Psoas muscle (tissue), 8 donors: ENCODE measurements around the gene CXorf65. TPM values are rescaled to one million over a fixed set of nuclear protein-coding genes. Genes with fewer than 3 reads are reported as not detected.

ENCODE experiments used
- ATAC-seq, 4 donors: fragments of 200-7000 bp; cut with Tn5 transposase; one replicate each; pipeline ENCODE4 v1.9.1; 2020; ENCODE audit warnings: moderate library complexity in 3 of 4, mild to moderate bottlenecking in 2 of 4
- DNase-seq, 2 donors: peaks; one replicate each; pipeline ENCODE4 v3.0.0-alpha.2; 2020
- H3K27ac ChIP-seq: fragments of 200-600 bp; one replicate; pipeline ENCODE4 v1.8.0; 2022
- H3K27me3 ChIP-seq, 3 donors: fragments of 200-600 bp in 1 of 3; one replicate each; pipeline versions ENCODE4 v1.6.1 to v1.8.0; 2013 to 2022; ENCODE audit warnings: low read length in 2 of 3, mild to moderate bottlenecking in 2 of 3, moderate library complexity in 1 of 3; ENCODE audit not compliant: insufficient read depth in 3 of 3
- H3K36me3 ChIP-seq, 2 donors: fragments of 200-600 bp in 1 of 2; one replicate each; pipeline versions ENCODE4 v1.6.1 to v1.8.0; 2013 to 2022; ENCODE audit warnings: low read depth in 1 of 2, mild to moderate bottlenecking in 1 of 2, moderate library complexity in 1 of 2; ENCODE audit not compliant: insufficient read depth in 1 of 2
- H3K4me1 ChIP-seq: fragments of 200-600 bp; one replicate; pipeline ENCODE4 v1.8.0; 2022
- H3K4me3 ChIP-seq: fragments of 200-600 bp; one replicate; pipeline ENCODE4 v1.8.0; 2022; ENCODE audit warnings: mild to moderate bottlenecking
- H3K9me3 ChIP-seq: fragments of 200-600 bp; one replicate; pipeline ENCODE4 v1.8.0; 2022
- WGBS, 3 donors: extraction: QIAGEN DNeasy Blood & Tissue Kit; methylation state at CpG; one replicate each; pipeline versions ENCODE4 v1.1.6 to v1.1.7; 2013; 5-methylcytosine and 5-hydroxymethylcytosine counted together
- intact Hi-C, 2 donors: fragments of 100-400 bp; cut with DNase I; formaldehyde crosslinking; loops; one replicate each; pipeline versions ENCODE4 v1.11.0 to v1.14.2; 2022
- polyA plus RNA-seq, 3 donors: library from polyadenylated mRNA; stranded (reverse); fragments of 200-250 nt; gene quantifications; one replicate each; pipeline ENCODE4 v1.2.3, GENCODE V29; 2013
- total RNA-seq, 4 donors: library from RNA; stranded (reverse); fragmentation: NEBNext Ultra II Directional in 2 of 4; extraction: Animal tissue kit (Norgen Biotek cat#: 25700) in 2 of 4; gene quantifications; one replicate each; pipeline versions ENCODE4 v1.2.1 to v1.2.4, GENCODE V29; 2021 to 2023
- TF ChIP-seq, protein P1 (sequence below): fragments of 200-600 bp; IDR thresholded peaks from one replicate; pipeline ENCODE4 v1.8.0; 2022; ENCODE audit warnings: antibody characterized with exemption
- donor health status: healthy with polysubstance abuse.
- donor health status: DM: no; HTN: no; CAD: no; lungs with moderate emphysema.
- donor health status: Bipolar disorder and iron deficiency.
- donor health status: healthy.
- donor health status: DM: yes; HTN: yes; CAD: no.
- donor health status: DM: no; HTN: no; CAD: no.
- donor health status: DM: no; HTN: no; CAD: no.
- donor health status: DM: yes; HTN: yes; CAD: no.

The CXorf65 gene
- total and polyA plus RNA-seq, 7 donors = not detected

DNA sequence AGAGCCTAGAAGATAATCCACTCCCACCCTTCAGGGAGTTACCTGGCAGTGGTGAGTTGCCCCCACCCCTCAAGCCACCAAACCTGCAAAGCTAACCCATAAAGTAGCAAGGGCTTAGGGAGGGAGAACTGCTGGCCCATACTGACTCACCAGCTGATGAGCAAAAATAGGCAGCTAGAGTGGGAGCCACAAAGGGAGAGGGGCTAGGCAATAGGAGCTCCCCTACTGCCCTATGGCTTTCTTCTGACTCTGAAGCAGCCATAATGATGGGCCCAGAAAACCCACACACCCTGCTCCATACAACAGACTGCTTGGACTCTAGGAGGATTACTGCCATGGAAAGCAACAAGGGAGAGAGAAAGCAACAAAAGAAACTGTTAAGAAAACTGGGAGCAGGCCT is 46.4 kb downstream of the CXorf65 start:
- intact Hi-C loops = no loop called here
- H3K36me3 ChIP-seq = peaks cover 0 to 41% of the 10 kb centered on the region in 2 donors

DNA sequence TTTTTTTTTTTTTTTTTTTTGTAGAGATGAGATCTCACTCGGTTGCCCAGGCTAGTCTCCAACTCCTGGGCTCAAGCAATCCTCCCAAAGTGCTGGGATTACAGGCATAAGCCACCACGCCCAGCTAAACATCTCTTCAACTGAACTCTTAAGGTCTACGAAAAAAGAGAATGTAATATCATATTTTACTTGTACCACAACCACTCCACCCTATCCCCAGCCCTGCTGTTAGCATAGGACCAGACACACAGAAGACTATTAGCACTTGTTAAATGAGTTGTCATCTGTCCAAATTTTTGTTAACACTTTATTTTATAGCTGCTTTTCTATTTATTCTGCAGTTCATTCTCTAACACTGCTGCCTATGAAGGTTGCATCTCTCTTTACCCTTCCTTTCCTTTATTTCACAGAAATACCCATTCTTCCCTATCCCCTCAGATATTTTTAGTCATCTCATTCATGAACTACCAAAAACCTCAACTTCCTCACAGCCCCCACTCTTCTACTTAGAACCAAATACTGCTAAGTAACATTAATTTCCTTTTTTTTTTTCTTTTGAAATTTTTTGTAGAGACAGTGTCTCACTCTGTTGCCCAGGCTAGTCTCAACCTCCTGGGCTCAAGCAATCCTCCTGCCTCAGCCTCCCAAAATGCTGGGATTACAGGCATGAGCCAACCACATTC is 48.6 kb downstream of the CXorf65 start:
- DNase-seq (no peak), ATAC-seq (no peak)
- no peak overlapping the region for H3K27ac ChIP-seq
- 64 to 98% (median 79%) methylated on average over 3 of the region's 3 CpGs for WGBS, 3 donors
- H3K9me3 ChIP-seq = no peaks in the 10 kb centered on the region
- peaks cover 0 to 3% (median 0%) of the 10 kb centered on the region in 3 donors for H3K27me3 ChIP-seq
- no peaks in the 10 kb centered on the region for H3K4me1 ChIP-seq
- peaks cover 0 to 41% of the 10 kb centered on the region in 2 donors for H3K36me3 ChIP-seq
- no peak overlapping the region for H3K4me3 ChIP-seq
- intact Hi-C loops = no loop called here
- TF ChIP-seq, protein P1, sequence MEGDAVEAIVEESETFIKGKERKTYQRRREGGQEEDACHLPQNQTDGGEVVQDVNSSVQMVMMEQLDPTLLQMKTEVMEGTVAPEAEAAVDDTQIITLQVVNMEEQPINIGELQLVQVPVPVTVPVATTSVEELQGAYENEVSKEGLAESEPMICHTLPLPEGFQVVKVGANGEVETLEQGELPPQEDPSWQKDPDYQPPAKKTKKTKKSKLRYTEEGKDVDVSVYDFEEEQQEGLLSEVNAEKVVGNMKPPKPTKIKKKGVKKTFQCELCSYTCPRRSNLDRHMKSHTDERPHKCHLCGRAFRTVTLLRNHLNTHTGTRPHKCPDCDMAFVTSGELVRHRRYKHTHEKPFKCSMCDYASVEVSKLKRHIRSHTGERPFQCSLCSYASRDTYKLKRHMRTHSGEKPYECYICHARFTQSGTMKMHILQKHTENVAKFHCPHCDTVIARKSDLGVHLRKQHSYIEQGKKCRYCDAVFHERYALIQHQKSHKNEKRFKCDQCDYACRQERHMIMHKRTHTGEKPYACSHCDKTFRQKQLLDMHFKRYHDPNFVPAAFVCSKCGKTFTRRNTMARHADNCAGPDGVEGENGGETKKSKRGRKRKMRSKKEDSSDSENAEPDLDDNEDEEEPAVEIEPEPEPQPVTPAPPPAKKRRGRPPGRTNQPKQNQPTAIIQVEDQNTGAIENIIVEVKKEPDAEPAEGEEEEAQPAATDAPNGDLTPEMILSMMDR = no peak

More for the DNA sequence above, 46.4 kb downstream of the CXorf65 start:
- H3K27me3 ChIP-seq = peaks cover 0 to 5% (median 0%) of the 10 kb centered on the region in 3 donors
- DNase-seq = no peak
- no peaks in the 10 kb centered on the region for H3K4me1 ChIP-seq
- ATAC-seq = no peak
- no peaks in the 10 kb centered on the region for H3K9me3 ChIP-seq
- H3K4me3 ChIP-seq = no peak overlapping the region
- TF ChIP-seq, protein P1 = no peak
- H3K27ac ChIP-seq = no peak overlapping the region

DNA sequence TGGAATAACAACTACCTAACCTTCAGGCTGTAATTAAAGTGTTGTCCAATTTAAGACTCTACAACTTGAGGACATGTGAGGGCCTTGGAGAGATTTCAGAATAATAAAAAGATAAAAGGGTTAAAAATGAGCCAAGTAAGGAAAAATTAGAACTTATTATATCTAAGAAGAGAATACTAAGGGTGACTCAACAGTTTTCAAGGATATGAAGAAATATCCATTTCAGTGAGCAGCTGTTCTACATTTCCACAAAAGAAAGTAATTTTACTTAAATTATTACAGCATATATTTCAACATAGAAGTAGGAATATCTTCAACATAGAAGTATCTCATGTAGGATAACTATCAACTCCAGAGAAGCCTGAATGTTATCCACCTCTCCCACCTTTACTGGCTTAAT is 49.7 kb downstream of the CXorf65 start:
- H3K27ac ChIP-seq = no peak overlapping the region
- no peaks in the 10 kb centered on the region for H3K4me1 ChIP-seq
- TF ChIP-seq, protein P1 = no peak
- intact Hi-C loops = no loop called here
- H3K9me3 ChIP-seq = no peaks in the 10 kb centered on the region
- H3K36me3 ChIP-seq = peaks cover 0 to 33% of the 10 kb centered on the region in 2 donors
- no peaks in the 10 kb centered on the region for H3K27me3 ChIP-seq
- DNase-seq (no peak), ATAC-seq (no peak)
- H3K4me3 ChIP-seq = no peak overlapping the region

Other genes with a start within 250 kb of the CXorf65 start
- gene TEX11, start 198.0 kb downstream of the CXorf65 start, total RNA-seq = not detected
- not detected for gene TEX11, start 198.0 kb downstream of the CXorf65 start, polyA plus RNA-seq
- not detected for gene SLC7A3, start 175.6 kb downstream of the CXorf65 start, total RNA-seq
- not detected for gene SLC7A3, start 175.6 kb downstream of the CXorf65 start, polyA plus RNA-seq
- gene SNX12, start 38.4 kb downstream of the CXorf65 start, total RNA-seq = 10 to 100 TPM; 28.0 to 55.6 (median 39.1) TPM
- 10 to 100 TPM; 28.0 to 46.9 (median 28.3) TPM for gene SNX12, start 38.4 kb downstream of the CXorf65 start, polyA plus RNA-seq
- gene FOXO4, start 10.9 kb downstream of the CXorf65 start, total RNA-seq = 10 to 100 TPM; 55.1 to 80.7 (median 63.5) TPM
- 10 to 100 TPM; 14.6 to 56.5 (median 31.7) TPM for gene FOXO4, start 10.9 kb downstream of the CXorf65 start, polyA plus RNA-seq
- 1 to 10 TPM in 3 of 4 donors, under 1 TPM in 1; 0.93 to 1.5 (median 1.2) TPM for gene IL2RG, start 4.8 kb upstream of the CXorf65 start, total RNA-seq
- gene IL2RG, start 4.8 kb upstream of the CXorf65 start, polyA plus RNA-seq = 1 to 10 TPM; 1.2 to 2.8 (median 1.6) TPM
- 10 to 100 TPM; 20.7 to 24.8 (median 23.7) TPM for gene MED12, start 11.9 kb upstream of the CXorf65 start, total RNA-seq
- 10 to 100 TPM in 1 of 3 donors, 1 to 10 TPM in 2; 7.1 to 12.8 (median 7.5) TPM for gene MED12, start 11.9 kb upstream of the CXorf65 start, polyA plus RNA-seq
- under 1 TPM; 0.07 to 0.32 (median 0.15) TPM for gene NLGN3, start 38.1 kb upstream of the CXorf65 start, total RNA-seq
- gene NLGN3, start 38.1 kb upstream of the CXorf65 start, polyA plus RNA-seq = under 1 TPM; 0.04 to 0.10 (median 0.08) TPM
- gene GJB1, start 116.5 kb upstream of the CXorf65 start, total RNA-seq = not detected
- under 1 TPM in 2 of 3 donors, not detected in 1; 0.05 TPM for gene GJB1, start 116.5 kb upstream of the CXorf65 start, polyA plus RNA-seq
- gene ZMYM3, start 147.4 kb upstream of the CXorf65 start, total RNA-seq = 10 to 100 TPM in 1 of 4 donors, 1 to 10 TPM in 3; 6.3 to 10.6 (median 7.2) TPM
- gene ZMYM3, start 147.4 kb upstream of the CXorf65 start, polyA plus RNA-seq = 1 to 10 TPM; 2.5 to 4.0 (median 3.0) TPM
- 100 to 1,000 TPM; 106 to 119 (median 110) TPM for gene NONO, start 176.9 kb upstream of the CXorf65 start, total RNA-seq
- 10 to 100 TPM; 57.9 to 97.7 (median 91.6) TPM for gene NONO, start 176.9 kb upstream of the CXorf65 start, polyA plus RNA-seq
- 10 to 100 TPM in 3 of 4 donors, 1 to 10 TPM in 1; 7.8 to 35.2 (median 16.7) TPM for gene ITGB1BP2, start 195.0 kb upstream of the CXorf65 start, total RNA-seq
- 10 to 100 TPM in 2 of 3 donors, 1 to 10 TPM in 1; 4.4 to 26.8 (median 13.8) TPM for gene ITGB1BP2, start 195.0 kb upstream of the CXorf65 start, polyA plus RNA-seq